ENCODE results near the gene TWSG1.

DNA sequence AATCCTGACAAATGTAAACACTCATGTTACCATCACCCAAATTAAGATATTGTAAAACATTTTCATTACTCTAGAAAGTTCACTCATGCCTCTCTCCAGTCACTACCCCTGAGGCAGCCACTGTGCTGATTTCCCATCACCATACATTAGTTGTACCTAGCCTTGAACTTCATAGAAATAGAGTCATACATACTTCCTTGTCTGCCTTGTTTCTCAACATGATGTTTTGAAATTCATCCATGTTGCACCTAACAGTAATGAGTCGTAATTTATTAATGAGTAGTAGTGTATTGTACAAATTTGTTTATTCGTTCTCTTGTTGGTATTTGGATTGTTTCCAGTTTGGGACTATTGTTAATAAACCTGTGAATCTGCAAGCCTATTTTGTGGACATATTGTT, 49.0 kb upstream of the TWSG1 start:
- TF ChIP-seq KAT7 (CRISPR knock-in tag; IDR thresholded peaks at IDR 0.05; ENCODE audit: borderline replicate concordance): no peak
- TF ChIP-seq CREM (CRISPR knock-in tag; IDR thresholded peaks at IDR 0.05): no peak
